HepG2 (cell line): ENCODE measurements around the gene DPP6. TPM values are rescaled to one million over a fixed set of nuclear protein-coding genes. Genes with fewer than 3 reads are reported as not detected.

ENCODE experiments used
- ATAC-seq: fragments of 200-7000 bp; cut with Tn5 transposase; 3 replicates; pipeline ENCODE4 v1.9.1; 2020; ENCODE audit warnings: mild to moderate bottlenecking, moderate library complexity
- BruUV-seq: library from RNA; stranded (reverse); fragments of 400-500 nt; replicated peaks from 2 replicates; lab custom pipeline; 2021; lab: Mats Ljungman, UMichigan
- CTCF ChIA-PET: fragments of 300-600 bp; formaldehyde crosslinking; extraction: SDS; loops from one replicate; lab custom pipeline; 2021; ENCODE audit warnings: low total read pairs, inconsistent platforms, low intra/inter-chr PET ratio; lab: Yijun Ruan, JAX
- POLR2A ChIA-PET: fragments of 350-600 bp; sonication (Branson Sonifier 250); formaldehyde crosslinking; loops from one replicate; lab custom pipeline; 2020; ENCODE audit warnings: antibody characterized with exemption, inconsistent platforms; lab: Yijun Ruan, JAX
- DNase-seq: peaks from one replicate; pipeline ENCODE4 v3.0.0-alpha.2; 2015; ENCODE audit warnings: low spot score
- FAIRE-seq: peaks from 3 replicates; lab custom pipeline; 2011; peaks lifted over from hg19 to GRCh38; lab: Jason Lieb, UNC
- H2AFZ ChIP-seq: one replicate; pipeline ENCODE4 v1.6.1; 2011; ENCODE audit warnings: low read length, inconsistent platforms
- H3K27ac ChIP-seq: fragments of 300-600 bp; 3 replicates; pipeline ENCODE4 v1.8.0; 2011; ENCODE audit warnings: mixed run types, mild to moderate bottlenecking, mixed read lengths, low read length, inconsistent platforms; ENCODE audit not compliant: insufficient read depth; ENCODE audit errors: extremely low read length
- H3K27me3 ChIP-seq, 2 experiments: fragments of 200-600 bp in 1 of 2; 2 replicates in 1 of 2; 3 replicates in 1 of 2; pipeline versions ENCODE4 v1.6.0 to v1.8.0; 2011; ENCODE audit warnings: low read length in 2 of 2, mild to moderate bottlenecking in 2 of 2, moderate library complexity in 2 of 2, inconsistent platforms in 1 of 2; ENCODE audit not compliant: insufficient read depth in 2 of 2, control insufficient read depth in 1 of 2
- H3K36me3 ChIP-seq, 2 experiments: fragments of 200-600 bp in 1 of 2; replicated peaks in 1 of 2; 2 replicates in 1 of 2; 3 replicates in 1 of 2; pipeline versions ENCODE4 v1.5.1 to v1.8.0; 2011; ENCODE audit warnings: low read length in 2 of 2, inconsistent platforms in 1 of 2; ENCODE audit not compliant: insufficient read depth in 2 of 2, control insufficient read depth in 1 of 2
- H3K4me1 ChIP-seq: 2 replicates; pipeline ENCODE4 v1.5.1; 2012; ENCODE audit warnings: low read length, inconsistent platforms; ENCODE audit not compliant: insufficient read depth
- H3K4me2 ChIP-seq: 2 replicates; pipeline ENCODE4 v1.6.0; 2011; ENCODE audit warnings: low read depth, low read length, inconsistent platforms
- H3K4me3 ChIP-seq, 3 experiments: fragments of 200-600 bp in 1 of 3; sonication (generic), shearing (Covaris generic) in 1 of 3; replicated peaks in 1 of 3; 2 replicates each; pipeline ENCODE4 v1.5.1; 2011 to 2016; ENCODE audit warnings: low read length in 3 of 3, inconsistent platforms in 2 of 3, low read depth in 2 of 3, mild to moderate bottlenecking in 2 of 3, control low read depth in 1 of 3, mixed read lengths in 1 of 3; ENCODE audit not compliant: insufficient read depth in 1 of 3
- H3K79me2 ChIP-seq: one replicate; pipeline ENCODE4 v1.6.1; 2011; ENCODE audit warnings: low read length, inconsistent platforms; ENCODE audit not compliant: insufficient read depth
- H3K9ac ChIP-seq: 2 replicates; pipeline ENCODE4 v1.6.0; 2011; ENCODE audit warnings: mild to moderate bottlenecking, low read depth, low read length, inconsistent platforms; ENCODE audit not compliant: insufficient read depth
- H3K9me3 ChIP-seq: 2 replicates; pipeline ENCODE4 v1.5.1; 2012; ENCODE audit warnings: mild to moderate bottlenecking, low read length
- H4K20me1 ChIP-seq: 2 replicates; pipeline ENCODE4 v1.6.0; 2011; ENCODE audit warnings: inconsistent platforms, mild to moderate bottlenecking, low read length, moderate library complexity; ENCODE audit not compliant: insufficient read depth
- AFF4 ChIP-seq: sonication (generic); formaldehyde crosslinking; IDR thresholded peaks from 2 replicates; pipeline ENCODE4 v1.4.0; 2020; ENCODE audit warnings: missing genetic modification reagents
- AHR ChIP-seq: IDR thresholded peaks from 2 replicates; pipeline ENCODE4 v1.6.1; 2018; ENCODE audit warnings: missing genetic modification reagents, missing compliant biosample characterization
- BRCA1 ChIP-seq: sonication (generic); formaldehyde crosslinking; IDR thresholded peaks from 2 replicates; pipeline ENCODE4 v1.4.0; 2020; ENCODE audit warnings: missing genetic modification reagents
- FOSL1 ChIP-seq: sonication (generic); formaldehyde crosslinking; IDR thresholded peaks from 2 replicates; pipeline ENCODE4 v1.9.0; 2021; ENCODE audit warnings: missing genetic modification reagents, borderline replicate concordance
- GABPA ChIP-seq, 2 experiments: IDR thresholded peaks; 2 replicates each; pipeline ENCODE4 v1.6.1; 2011 to 2016; ENCODE audit warnings: low read depth in 2 of 2, low read length in 1 of 2, missing biosample characterization in 1 of 2, missing genetic modification characterization in 1 of 2
- MAFK ChIP-seq, 2 experiments: IDR thresholded peaks in 1 of 2; conservative IDR thresholded peaks in 1 of 2; 2 replicates each; pipeline ENCODE4 v1.6.1; 2011; ENCODE audit warnings: improper control_type of control experiment in 2 of 2, low read length in 2 of 2
- REPIN1 ChIP-seq: sonication (generic); formaldehyde crosslinking; IDR thresholded peaks from 2 replicates; pipeline ENCODE4 v1.8.0; 2022; ENCODE audit warnings: missing genetic modification reagents, low read depth, mild to moderate bottlenecking, borderline replicate concordance
- SMAD3 ChIP-seq: sonication (generic); formaldehyde crosslinking; IDR thresholded peaks from 2 replicates; pipeline ENCODE4 v1.4.0; 2020; ENCODE audit warnings: missing genetic modification reagents
- SP5 ChIP-seq: IDR thresholded peaks from 2 replicates; pipeline ENCODE4 v1.6.1; 2016; ENCODE audit warnings: low read depth, borderline replicate concordance
- TP53 ChIP-seq: sonication (generic); formaldehyde crosslinking; conservative IDR thresholded peaks from 2 replicates; pipeline ENCODE4 v1.4.0; 2020; ENCODE audit warnings: missing genetic modification reagents
- U2AF2 ChIP-seq: fragments of 200-400 bp; formaldehyde crosslinking; IDR thresholded peaks from 2 replicates; pipeline ENCODE4 v1.6.1; 2017; ENCODE audit warnings: low read depth, mild to moderate bottlenecking, low read length
- ZMYM4 ChIP-seq: sonication (generic); formaldehyde crosslinking; IDR thresholded peaks from 2 replicates; pipeline ENCODE4 v1.8.1; 2023; ENCODE audit warnings: mild to moderate bottlenecking, missing genetic modification reagents
- ZNF10 ChIP-seq: sonication (generic); formaldehyde crosslinking; IDR thresholded peaks from 2 replicates; pipeline ENCODE4 v1.4.0; 2020; ENCODE audit warnings: mild to moderate bottlenecking, low read depth, missing genetic modification reagents, borderline replicate concordance
- ZNF414 ChIP-seq: sonication (generic); formaldehyde crosslinking; IDR thresholded peaks from 2 replicates; pipeline ENCODE4 v1.5.0; 2020; ENCODE audit warnings: missing genetic modification reagents
- ZNF644 ChIP-seq: IDR thresholded peaks from 2 replicates; pipeline ENCODE4 v1.6.1; 2016; ENCODE audit warnings: low read depth
- ZNF75D ChIP-seq: sonication (generic); formaldehyde crosslinking; IDR thresholded peaks from 2 replicates; pipeline ENCODE4 v1.8.1; 2023; ENCODE audit warnings: missing genetic modification reagents, mild to moderate bottlenecking, borderline replicate concordance
- ZNF782 ChIP-seq: sonication (generic); formaldehyde crosslinking; IDR thresholded peaks from 2 replicates; pipeline ENCODE4 v1.4.0; 2020; ENCODE audit warnings: missing genetic modification reagents, mild to moderate bottlenecking, borderline replicate concordance
- ZNF800 ChIP-seq: sonication (generic); formaldehyde crosslinking; IDR thresholded peaks from 2 replicates; pipeline ENCODE4 v1.4.0; 2020; ENCODE audit warnings: missing genetic modification reagents
- WGBS: methylation state at CpG from one replicate; pipeline ENCODE4 v1.1.6; 2017; ENCODE audit warnings: low lambda C conversion rate; 5-methylcytosine and 5-hydroxymethylcytosine counted together
- in situ Hi-C: cut with HindIII; loops from 2 replicates; pipeline ENCODE4 v1.10.0; 2017; ENCODE audit warnings: low pct_unique_long_range_greater_than_20kb; ENCODE audit not compliant: extremely low pct_ligation_motif_present
- intact Hi-C: fragments of 100-400 bp; cut with micrococcal nuclease; formaldehyde crosslinking; loops from one replicate; pipeline ENCODE4 v1.10.0; 2022; ENCODE audit not compliant: unreplicated experiment
- polyA plus RNA-seq, 8 experiments: library from polyadenylated mRNA; depleted of rRNA in 3 of 8; stranded (reverse) in 7 of 8; unstranded in 1 of 8; fragments of >200 nt; fragmentation: Illumina TruSeq in 4 of 8; extraction: Trizol in 4 of 8; gene quantifications; 2 replicates each; pipeline versions ENCODE4 v1.2.1 to v1.2.3, GENCODE V29; 2011 to 2016; ENCODE audit warnings: low read depth in 4 of 8, missing spikeins in 1 of 8, mixed read lengths in 1 of 8; ENCODE audit not compliant: insufficient read depth in 1 of 8
- total RNA-seq, 5 experiments: library from RNA; depleted of rRNA; stranded (reverse); fragments of >200 nt; fragmentation: Illumina TruSeq; extraction: Trizol; gene quantifications; 2 replicates each; pipeline ENCODE4 v1.2.3, GENCODE V29; 2016; ENCODE audit warnings: low read depth in 1 of 5

The DPP6 gene
- total and polyA plus RNA-seq, 2 of the 13 experiments (the other 11 are each of a cell fraction or from before 2014, with no cell fraction given) = not detected

- Histone ChIP-seq H3K4me1 (peaks cover 17% of the 10 kb centered on the region), H3K36me3 (no peaks in the 10 kb centered on the region), H3K9ac (no peak overlapping the region), H4K20me1 (no peaks in the 10 kb centered on the region), H3K79me2 (no peaks in the 10 kb centered on the region), H2AFZ (no peak overlapping the region), H3K9me3 (no peaks in the 10 kb centered on the region), H3K4me3 (no peak overlapping the region), H3K27me3 (peaks cover 0 to 25% of the 10 kb centered on the region in 2 experiments; a peak in 3 of 5 replicates), H3K27ac (no peak overlapping the region), H3K4me2 (no peak overlapping the region)
- intact Hi-C loops (loop anchor here (5.0 kb wide), 1 partner anchor 197 kb away; no protein-coding TSS in a partner anchor), in situ Hi-C loops (no loop called here)
- ChIA-PET POLR2A (no interaction called here), CTCF (no interaction called here)
- ATAC-seq = no peak
- no peak for DNase-seq
- 53% methylated on average over 25 of the region's 57 CpGs for WGBS
- FAIRE-seq = no peak
- no TSS peak for BruUV-seq
- TF ChIP-seq ZNF75D (CRISPR knock-in tag) = no peak
- no peak for TF ChIP-seq AFF4
- no peak for TF ChIP-seq SP5 (CRISPR knock-in tag)
- TF ChIP-seq ZNF800 (CRISPR knock-in tag) = no peak
- TF ChIP-seq AHR (CRISPR knock-in tag) = no peak
- TF ChIP-seq ZNF782 (CRISPR knock-in tag) = no peak
- TF ChIP-seq ZMYM4 (CRISPR knock-in tag) = no peak
- TF ChIP-seq MAFK (conservative IDR thresholded peaks at IDR 0.05 in 1 of 2, IDR thresholded peaks at IDR 0.05 in 1 of 2; ENCODE audit: low read length in 2 of 2) = no peak
- no peak for TF ChIP-seq REPIN1
- TF ChIP-seq GABPA (IDR thresholded peaks at IDR 0.05; ENCODE audit: low read depth, low read length) = no peak
- TF ChIP-seq GABPA (CRISPR knock-in tag; IDR thresholded peaks at IDR 0.05; ENCODE audit: low read depth) = no peak
- no peak for TF ChIP-seq ZNF10 (CRISPR knock-in tag)
- no peak for TF ChIP-seq ZNF414
- no peak for TF ChIP-seq ZNF644 (CRISPR knock-in tag)
- TF ChIP-seq TP53 (CRISPR knock-in tag) = no peak
- no peak for TF ChIP-seq BRCA1
- no peak for TF ChIP-seq U2AF2
- TF ChIP-seq SMAD3 (CRISPR knock-in tag) = no peak
- TF ChIP-seq FOSL1 (CRISPR knock-in tag) = no peak
Measured at GRCh38 chr7:154304740-154305700, 252.8 kb downstream of the DPP6 start.
